Panc1 (cell line): Measurements from ENCODE around the gene METTL24. TPM values are rescaled to one million over a fixed set of nuclear protein-coding genes. Genes with fewer than 3 reads are reported as not detected.

Experiments used
- ATAC-seq: fragments of 200-7000 bp; cut with Tn5 transposase; 2 replicates; pipeline ENCODE4 v1.9.1; 2020; ENCODE audit warnings: mild to moderate bottlenecking, moderate library complexity
- BruUV-seq: library from RNA; stranded (reverse); fragments of 400-500 nt; replicated peaks from 2 replicates; lab custom pipeline; 2021; lab: Mats Ljungman, UMichigan
- CTCF ChIA-PET: fragments of 300-600 bp; sonication (Branson Sonifier 250); formaldehyde crosslinking; loops from one replicate; lab custom pipeline; 2022; ENCODE audit warnings: antibody characterized with exemption; lab: Charles Lee
- POLR2A ChIA-PET: fragments of 300-600 bp; sonication (Branson Sonifier 250); formaldehyde crosslinking; loops from one replicate; lab custom pipeline; 2022; ENCODE audit warnings: antibody characterized with exemption; lab: Charles Lee
- DNase-seq: peaks from one replicate; pipeline ENCODE4 v3.0.0-alpha.2; 2010; ENCODE audit warnings: low read depth, low spot score
- H3K27ac ChIP-seq: 2 replicates; pipeline ENCODE4 v1.5.1; 2011; ENCODE audit warnings: mild to moderate bottlenecking, low read length, inconsistent platforms
- H3K27me3 ChIP-seq: fragments of 200-500 bp; sonication (Bioruptor generic); 2 replicates; pipeline ENCODE4 v1.6.0; 2014; ENCODE audit warnings: low read length, inconsistent platforms; ENCODE audit not compliant: control insufficient read depth, insufficient read depth
- H3K36me3 ChIP-seq: fragments of 200-500 bp; sonication (Bioruptor generic); 2 replicates; pipeline ENCODE4 v1.5.1; 2014; ENCODE audit warnings: inconsistent platforms, mild to moderate bottlenecking, low read length, moderate library complexity; ENCODE audit not compliant: control insufficient read depth, insufficient read depth
- H3K4me1 ChIP-seq: 2 replicates; pipeline ENCODE4 v1.5.1; 2011; ENCODE audit warnings: inconsistent platforms, mild to moderate bottlenecking, low read length, moderate library complexity; ENCODE audit not compliant: control insufficient read depth, insufficient read depth
- H3K4me3 ChIP-seq, 2 experiments: 2 replicates each; pipeline ENCODE4 v1.5.1; 2011 to 2012; ENCODE audit warnings: low read depth in 2 of 2, low read length in 2 of 2, mild to moderate bottlenecking in 2 of 2, inconsistent platforms in 1 of 2, moderate library complexity in 1 of 2
- H3K9me3 ChIP-seq: fragments of 200-500 bp; sonication (Bioruptor generic); 2 replicates; pipeline ENCODE4 v1.5.1; 2014; ENCODE audit warnings: low read depth, mild to moderate bottlenecking, inconsistent platforms, low read length, moderate library complexity; ENCODE audit not compliant: control insufficient read depth, insufficient read depth
- POLR2AphosphoS5 ChIP-seq: IDR thresholded peaks from 2 replicates; pipeline ENCODE4 v1.6.1; 2012; ENCODE audit warnings: mild to moderate bottlenecking, low read depth, low read length, moderate library complexity
- SIN3A ChIP-seq: IDR thresholded peaks from 2 replicates; pipeline ENCODE4 v1.6.1; 2012; ENCODE audit warnings: low read depth, mild to moderate bottlenecking, low read length, moderate library complexity, borderline replicate concordance; ENCODE audit not compliant: insufficient read depth
- TCF7L2 ChIP-seq: IDR thresholded peaks from 2 replicates; pipeline ENCODE4 v1.6.1; 2011; ENCODE audit warnings: mild to moderate bottlenecking, low read depth, low read length, inconsistent platforms
- in situ Hi-C: cut with HindIII; loops from 2 replicates; pipeline ENCODE4 v1.10.0; 2016; ENCODE audit warnings: low sequenced_read_pairs, low pct_unique_long_range_greater_than_20kb
- intact Hi-C: fragments of 100-400 bp; cut with micrococcal nuclease; formaldehyde crosslinking; loops from one replicate; pipeline ENCODE4 v1.10.0; 2022; ENCODE audit not compliant: unreplicated experiment
- total RNA-seq: library from RNA; stranded (reverse); gene quantifications from one replicate; pipeline ENCODE4 v1.2.1, GENCODE V29; 2021; ENCODE audit not compliant: unreplicated experiment
- TF ChIP-seq, protein P1 (sequence below): fragments of 450-650 bp; IDR thresholded peaks from 2 replicates; pipeline ENCODE4 v1.5.1; 2017; ENCODE audit warnings: mild to moderate bottlenecking
- TF ChIP-seq, protein P2 (sequence below), 2 experiments: IDR thresholded peaks; 2 replicates each; pipeline ENCODE4 v1.6.1; 2011 to 2012; ENCODE audit warnings: low read depth in 2 of 2, control low read depth in 1 of 2, low read length in 1 of 2, mild to moderate bottlenecking in 1 of 2, moderate library complexity in 1 of 2; ENCODE audit not compliant: insufficient read depth in 1 of 2

The METTL24 gene
- total RNA-seq, 1 experiment from 2014 or later: not detected

DNA sequence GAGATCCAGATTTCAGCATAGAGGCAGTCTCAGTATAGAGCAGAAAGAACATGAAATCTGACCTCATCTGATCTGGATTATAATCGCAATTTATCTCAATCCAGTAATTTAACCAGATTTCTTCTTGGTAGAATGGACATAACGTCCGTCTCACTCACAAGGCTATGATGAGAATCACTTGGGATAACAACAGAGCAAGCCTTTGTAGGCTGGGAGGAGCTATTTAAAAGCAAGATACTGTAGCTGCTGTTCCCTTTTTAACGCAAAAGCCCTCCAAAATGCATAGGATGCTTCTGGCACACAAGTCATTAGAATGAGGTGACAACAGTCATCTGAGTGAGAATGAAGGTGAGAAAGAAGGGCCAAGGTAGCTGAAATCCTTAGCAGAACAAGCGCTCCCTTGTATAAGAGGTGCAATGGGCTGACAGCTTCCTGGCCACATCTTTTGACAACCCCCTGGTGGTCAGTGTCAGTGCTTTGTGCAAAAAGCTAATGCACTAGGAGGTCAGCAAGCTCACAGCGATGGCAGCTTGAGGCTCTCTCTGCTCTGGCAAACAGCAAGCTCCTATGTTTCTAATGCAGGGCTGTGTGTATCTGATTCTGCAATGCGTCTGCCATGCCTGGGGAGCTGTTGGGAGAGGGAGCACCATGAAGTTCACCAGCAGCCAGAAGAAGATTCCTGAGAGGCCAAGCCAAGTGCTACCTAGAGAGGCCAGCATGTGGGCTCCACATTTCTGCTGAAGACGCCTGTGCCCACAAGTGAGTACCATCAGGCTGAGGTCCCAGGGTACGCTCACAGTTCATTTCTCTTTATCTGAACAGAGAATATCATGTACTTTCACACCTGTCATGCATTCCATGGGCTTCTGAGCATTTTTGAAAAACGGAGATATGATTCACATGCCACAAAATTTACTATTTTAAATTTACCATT lies 16.2 kb downstream of the METTL24 start:
- Histone ChIP-seq H3K27me3 (peaks cover 17% of the 10 kb centered on the region), H3K27ac (no peak overlapping the region), H3K4me3 (no peak overlapping the region), H3K9me3 (no peaks in the 10 kb centered on the region), H3K36me3 (no peaks in the 10 kb centered on the region), H3K4me1 (no peaks in the 10 kb centered on the region)
- intact Hi-C loops (no loop called here), in situ Hi-C loops (no loop called here)
- no peak for DNase-seq
- no TSS peak for BruUV-seq
- TF ChIP-seq, protein P1, sequence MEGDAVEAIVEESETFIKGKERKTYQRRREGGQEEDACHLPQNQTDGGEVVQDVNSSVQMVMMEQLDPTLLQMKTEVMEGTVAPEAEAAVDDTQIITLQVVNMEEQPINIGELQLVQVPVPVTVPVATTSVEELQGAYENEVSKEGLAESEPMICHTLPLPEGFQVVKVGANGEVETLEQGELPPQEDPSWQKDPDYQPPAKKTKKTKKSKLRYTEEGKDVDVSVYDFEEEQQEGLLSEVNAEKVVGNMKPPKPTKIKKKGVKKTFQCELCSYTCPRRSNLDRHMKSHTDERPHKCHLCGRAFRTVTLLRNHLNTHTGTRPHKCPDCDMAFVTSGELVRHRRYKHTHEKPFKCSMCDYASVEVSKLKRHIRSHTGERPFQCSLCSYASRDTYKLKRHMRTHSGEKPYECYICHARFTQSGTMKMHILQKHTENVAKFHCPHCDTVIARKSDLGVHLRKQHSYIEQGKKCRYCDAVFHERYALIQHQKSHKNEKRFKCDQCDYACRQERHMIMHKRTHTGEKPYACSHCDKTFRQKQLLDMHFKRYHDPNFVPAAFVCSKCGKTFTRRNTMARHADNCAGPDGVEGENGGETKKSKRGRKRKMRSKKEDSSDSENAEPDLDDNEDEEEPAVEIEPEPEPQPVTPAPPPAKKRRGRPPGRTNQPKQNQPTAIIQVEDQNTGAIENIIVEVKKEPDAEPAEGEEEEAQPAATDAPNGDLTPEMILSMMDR: peak; percentile 68
- TF ChIP-seq, protein P2, sequence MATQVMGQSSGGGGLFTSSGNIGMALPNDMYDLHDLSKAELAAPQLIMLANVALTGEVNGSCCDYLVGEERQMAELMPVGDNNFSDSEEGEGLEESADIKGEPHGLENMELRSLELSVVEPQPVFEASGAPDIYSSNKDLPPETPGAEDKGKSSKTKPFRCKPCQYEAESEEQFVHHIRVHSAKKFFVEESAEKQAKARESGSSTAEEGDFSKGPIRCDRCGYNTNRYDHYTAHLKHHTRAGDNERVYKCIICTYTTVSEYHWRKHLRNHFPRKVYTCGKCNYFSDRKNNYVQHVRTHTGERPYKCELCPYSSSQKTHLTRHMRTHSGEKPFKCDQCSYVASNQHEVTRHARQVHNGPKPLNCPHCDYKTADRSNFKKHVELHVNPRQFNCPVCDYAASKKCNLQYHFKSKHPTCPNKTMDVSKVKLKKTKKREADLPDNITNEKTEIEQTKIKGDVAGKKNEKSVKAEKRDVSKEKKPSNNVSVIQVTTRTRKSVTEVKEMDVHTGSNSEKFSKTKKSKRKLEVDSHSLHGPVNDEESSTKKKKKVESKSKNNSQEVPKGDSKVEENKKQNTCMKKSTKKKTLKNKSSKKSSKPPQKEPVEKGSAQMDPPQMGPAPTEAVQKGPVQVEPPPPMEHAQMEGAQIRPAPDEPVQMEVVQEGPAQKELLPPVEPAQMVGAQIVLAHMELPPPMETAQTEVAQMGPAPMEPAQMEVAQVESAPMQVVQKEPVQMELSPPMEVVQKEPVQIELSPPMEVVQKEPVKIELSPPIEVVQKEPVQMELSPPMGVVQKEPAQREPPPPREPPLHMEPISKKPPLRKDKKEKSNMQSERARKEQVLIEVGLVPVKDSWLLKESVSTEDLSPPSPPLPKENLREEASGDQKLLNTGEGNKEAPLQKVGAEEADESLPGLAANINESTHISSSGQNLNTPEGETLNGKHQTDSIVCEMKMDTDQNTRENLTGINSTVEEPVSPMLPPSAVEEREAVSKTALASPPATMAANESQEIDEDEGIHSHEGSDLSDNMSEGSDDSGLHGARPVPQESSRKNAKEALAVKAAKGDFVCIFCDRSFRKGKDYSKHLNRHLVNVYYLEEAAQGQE (IDR thresholded peaks at IDR 0.05; ENCODE audit: insufficient read depth in 1 of 2, low read depth in 2 of 2, low read length in 1 of 2): no peak
- ATAC-seq: peak; percentile 85
- ChIA-PET POLR2A (interaction anchor here (1.1 kb wide), 1 partner anchor 12 kb away, joined by 3 read pairs; no protein-coding TSS in a partner anchor), CTCF (interaction anchor here (0.7 to 1.4 kb wide), 3 partner anchors 12 to 45 kb away, joined by 3 to 5 read pairs (median 4); no protein-coding TSS in a partner anchor)

DNA sequence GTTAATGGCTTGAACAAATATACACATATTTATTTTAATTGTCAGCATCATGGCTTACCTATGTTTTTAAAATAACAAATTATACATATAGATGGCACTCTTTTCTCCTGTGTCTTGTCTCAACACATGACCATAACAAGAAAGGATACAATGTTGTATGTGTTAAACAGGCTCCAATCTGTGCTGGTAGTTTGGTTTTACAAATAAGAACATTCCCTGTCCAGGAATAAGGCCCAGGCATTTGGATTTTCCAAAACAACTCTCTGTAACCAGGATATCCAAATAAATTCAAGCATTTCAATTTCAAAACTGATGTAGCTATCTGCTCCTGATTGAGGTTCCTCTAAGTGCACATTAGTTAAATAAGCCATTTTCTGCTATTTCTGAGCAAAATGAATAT lies 17.1 kb downstream of the METTL24 start:
- no TSS peak for BruUV-seq
- no peaks in the 10 kb centered on the region for H3K36me3 ChIP-seq
- intact Hi-C loops: no loop called here
- ChIA-PET POLR2A (interaction anchor here (1.1 kb wide), 1 partner anchor 13 kb away, joined by 3 read pairs; no protein-coding TSS in a partner anchor), CTCF (interaction anchor here (1.0 to 1.4 kb wide), 2 partner anchors 12 to 13 kb away, joined by 4 to 5 read pairs; no protein-coding TSS in a partner anchor)
- H3K4me3 ChIP-seq: no peak overlapping the region
- H3K9me3 ChIP-seq: no peaks in the 10 kb centered on the region
- in situ Hi-C loops: no loop called here
- no peak overlapping the region for H3K27ac ChIP-seq
- peaks cover 17% of the 10 kb centered on the region for H3K27me3 ChIP-seq
- DNase-seq (no peak), ATAC-seq (no peak)
- TF ChIP-seq POLR2AphosphoS5: no peak
- TF ChIP-seq, protein P1: no peak
- TF ChIP-seq, protein P2 (IDR thresholded peaks at IDR 0.05; ENCODE audit: insufficient read depth in 1 of 2, low read depth in 2 of 2, low read length in 1 of 2): no peak
- TF ChIP-seq TCF7L2: no peak
- no peak for TF ChIP-seq SIN3A
- H3K4me1 ChIP-seq: no peaks in the 10 kb centered on the region
